Fibroblast of peridontal ligament (primary cell): ENCODE data around the gene MRPL45.
A peak's percentile ranks its signal among the peaks of the same experiment; 100 is the strongest.

Source experiments
- DNase-seq: peaks from one replicate; pipeline ENCODE4 v3.0.0-alpha.2; 2010; ENCODE audit errors: extremely low read depth

MRPL45 gene

GRCh38 chr17:38349097-38349730 is 52.2 kb downstream of the MRPL45 start:
- DNase-seq: peak; percentile 83

- DNase-seq: no peak
Observed at GRCh38 chr17:38350035-38350434, 53.1 kb downstream of the MRPL45 start.

DNA sequence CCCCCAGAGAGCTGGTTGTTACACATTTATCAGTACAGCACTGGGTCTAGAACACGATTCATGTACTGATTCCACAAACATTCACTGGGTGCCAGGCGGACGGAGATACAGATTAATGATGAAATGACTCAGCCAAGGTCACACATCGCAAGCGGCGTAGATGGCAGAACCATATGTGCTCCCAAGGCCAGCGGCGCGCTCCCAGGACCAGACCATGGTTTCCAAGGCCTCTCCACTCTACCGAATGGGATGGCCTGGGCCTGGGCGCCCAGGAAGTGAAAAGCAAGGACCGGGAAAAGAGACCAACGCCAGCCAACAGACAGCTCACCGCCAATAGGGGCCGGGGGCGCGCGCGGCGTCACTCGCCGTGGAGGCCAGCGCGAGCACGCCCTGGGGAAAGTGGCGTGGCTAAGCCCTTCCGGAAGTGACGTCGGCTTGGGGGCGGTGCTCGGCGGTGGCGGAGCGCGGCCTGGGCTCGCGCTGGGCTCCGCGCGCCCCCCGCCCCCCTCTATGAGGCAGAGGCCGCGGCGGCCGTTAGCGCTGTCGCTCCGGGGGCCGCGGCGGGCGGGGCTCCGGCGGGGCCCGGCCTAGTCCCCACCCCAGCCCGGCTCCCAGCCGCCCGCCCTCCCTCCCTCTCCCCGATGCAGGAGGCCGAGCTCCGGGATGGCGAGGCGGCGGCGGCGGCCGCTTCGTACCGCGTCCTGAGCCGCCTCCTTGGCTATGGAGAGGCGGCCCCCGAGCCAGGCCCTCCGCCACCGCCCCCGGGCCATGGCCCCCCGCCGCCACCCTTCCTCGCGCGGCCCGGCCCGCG is 54.6 kb downstream of the MRPL45 start, which contains the start of gene SOCS7:
SOCS7 (plus strand) TSS at position 433 of the 811 bp plus-strand sequence; CDS start at position 642, 209 bp downstream.
- DNase-seq: peak; percentile 86

GRCh38 chr17:38352245-38353085 is 55.5 kb downstream of the MRPL45 start:
- DNase-seq: no peak

DNA sequence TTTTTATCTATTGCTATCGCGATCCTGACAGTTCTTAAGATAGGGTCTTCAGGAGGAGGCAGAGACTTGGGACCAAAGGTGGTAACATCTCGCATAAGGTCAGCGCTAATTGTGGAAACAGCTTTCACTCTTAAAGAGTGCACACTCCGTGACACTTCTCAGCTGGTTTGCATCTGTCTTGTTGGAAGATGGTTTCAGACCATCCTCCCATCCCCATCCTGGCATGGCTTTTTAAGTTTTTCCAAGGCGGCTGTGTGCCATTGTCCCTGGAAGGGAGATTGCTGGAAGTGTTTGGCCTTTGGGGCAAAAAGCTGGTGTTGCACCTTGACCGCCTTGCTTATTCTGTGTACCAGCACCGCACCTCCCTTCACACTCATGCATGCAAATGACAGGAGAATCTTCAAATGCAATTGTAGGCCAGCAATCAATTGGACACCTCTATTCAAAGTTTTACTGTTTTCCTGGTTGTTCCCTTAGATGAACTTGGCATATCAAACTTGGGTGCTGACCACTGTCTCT is 56.2 kb downstream of the MRPL45 start:
- DNase-seq: peak; percentile 20

- no peak for DNase-seq
Observed at GRCh38 chr17:38353668-38354067, 56.7 kb downstream of the MRPL45 start.

DNA sequence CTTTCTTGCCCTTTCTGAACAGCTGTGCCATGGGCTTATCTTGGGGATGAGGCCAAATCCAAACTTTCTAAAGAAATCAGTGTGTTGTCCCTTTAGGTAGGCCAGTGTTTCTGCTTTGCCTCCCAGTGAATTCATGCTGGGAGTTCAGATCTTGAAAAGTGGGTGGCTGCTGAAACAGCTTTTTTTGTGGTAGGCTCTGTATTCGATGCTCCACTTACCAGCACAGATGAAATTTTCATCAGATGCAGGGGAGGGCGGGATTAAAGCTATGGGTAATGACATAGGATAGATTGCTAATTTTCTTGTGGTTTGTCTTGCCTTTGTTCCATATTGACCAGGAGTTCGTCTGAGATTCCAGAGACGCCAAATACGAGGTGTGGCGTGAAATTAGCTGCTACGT is 57.5 kb downstream of the MRPL45 start:
- DNase-seq: no peak

GRCh38 chr17:38355251-38355650 is 58.3 kb downstream of the MRPL45 start:
- DNase-seq: no peak

GRCh38 chr17:38357486-38358123 is 60.6 kb downstream of the MRPL45 start:
- no peak for DNase-seq

DNA sequence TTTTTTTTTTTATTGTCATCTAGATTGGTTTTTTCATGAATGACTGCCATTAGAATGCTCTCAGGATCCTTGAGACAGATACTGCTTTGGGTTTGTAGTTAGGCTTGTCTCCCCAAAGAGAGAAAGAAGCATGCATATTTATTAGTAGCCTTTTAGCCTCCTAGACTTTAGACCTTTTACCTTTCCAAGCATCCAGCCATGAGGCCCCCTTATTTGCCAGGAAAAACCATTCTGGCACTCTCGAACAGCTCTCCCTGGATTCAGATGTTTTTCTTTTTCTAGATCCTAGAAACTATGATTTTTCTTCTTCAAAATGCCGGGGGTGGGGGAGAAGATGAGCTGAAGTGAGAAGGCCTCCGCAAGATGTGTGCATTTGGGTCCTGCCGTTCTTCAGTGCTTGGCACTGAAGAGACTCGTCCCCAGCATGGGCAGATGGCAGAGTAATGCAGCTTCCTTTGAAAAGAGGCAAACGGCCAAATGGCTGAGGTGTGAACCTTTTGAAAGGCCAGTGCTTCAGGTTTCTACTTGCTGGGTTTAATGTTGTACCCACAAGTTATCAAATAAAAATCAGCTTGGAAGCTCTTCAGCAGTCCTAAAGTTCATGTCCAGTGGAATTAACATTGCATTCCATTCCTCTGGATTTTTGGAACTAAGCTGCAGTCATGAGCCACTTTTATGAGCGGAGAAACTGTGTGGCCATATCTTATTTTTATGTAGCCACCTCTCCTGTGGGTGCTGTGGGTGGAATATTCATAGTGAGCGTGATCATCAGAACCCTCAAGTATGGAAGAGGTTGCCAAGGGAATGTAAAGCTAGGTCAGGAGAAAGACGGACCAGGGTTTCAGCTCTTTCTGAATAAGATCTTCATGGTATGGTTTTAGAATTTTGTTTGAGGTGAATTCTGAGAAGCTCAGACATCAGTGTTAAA is 61.9 kb downstream of the MRPL45 start:
- no peak for DNase-seq

- no peak for DNase-seq
Observed at GRCh38 chr17:38361694-38362465, 64.9 kb downstream of the MRPL45 start.

- no peak for DNase-seq
Observed at GRCh38 chr17:38363016-38363415, 66.0 kb downstream of the MRPL45 start.

GRCh38 chr17:38364741-38365140 is 67.8 kb downstream of the MRPL45 start:
- DNase-seq: no peak

- DNase-seq: no peak
Observed at GRCh38 chr17:38369124-38369886, 72.3 kb downstream of the MRPL45 start.
